D721Med (cell line): Measurements from ENCODE around the gene SCN8A.
A peak's percentile ranks its signal among the peaks of the same experiment; 100 is the strongest.

Source experiments
- DNase-seq: peaks from one replicate; pipeline ENCODE4 v3.0.0; 2011; ENCODE audit warnings: low spot score; ENCODE audit not compliant: insufficient read length
- FAIRE-seq: peaks from 2 replicates; lab custom pipeline; 2011; peaks lifted over from hg19 to GRCh38; lab: Jason Lieb, UNC
- TF ChIP-seq, protein P1 (sequence below): IDR thresholded peaks from 2 replicates; pipeline ENCODE4 v1.5.1; 2012; ENCODE audit warnings: mild to moderate bottlenecking, control low read depth; ENCODE audit not compliant: insufficient read depth; ENCODE audit errors: missing control alignments

SCN8A gene

GRCh38 chr12:51589060-51589459 is 2.0 kb upstream of the SCN8A start:
- DNase-seq: no peak
- no peak for FAIRE-seq
- TF ChIP-seq, protein P1, sequence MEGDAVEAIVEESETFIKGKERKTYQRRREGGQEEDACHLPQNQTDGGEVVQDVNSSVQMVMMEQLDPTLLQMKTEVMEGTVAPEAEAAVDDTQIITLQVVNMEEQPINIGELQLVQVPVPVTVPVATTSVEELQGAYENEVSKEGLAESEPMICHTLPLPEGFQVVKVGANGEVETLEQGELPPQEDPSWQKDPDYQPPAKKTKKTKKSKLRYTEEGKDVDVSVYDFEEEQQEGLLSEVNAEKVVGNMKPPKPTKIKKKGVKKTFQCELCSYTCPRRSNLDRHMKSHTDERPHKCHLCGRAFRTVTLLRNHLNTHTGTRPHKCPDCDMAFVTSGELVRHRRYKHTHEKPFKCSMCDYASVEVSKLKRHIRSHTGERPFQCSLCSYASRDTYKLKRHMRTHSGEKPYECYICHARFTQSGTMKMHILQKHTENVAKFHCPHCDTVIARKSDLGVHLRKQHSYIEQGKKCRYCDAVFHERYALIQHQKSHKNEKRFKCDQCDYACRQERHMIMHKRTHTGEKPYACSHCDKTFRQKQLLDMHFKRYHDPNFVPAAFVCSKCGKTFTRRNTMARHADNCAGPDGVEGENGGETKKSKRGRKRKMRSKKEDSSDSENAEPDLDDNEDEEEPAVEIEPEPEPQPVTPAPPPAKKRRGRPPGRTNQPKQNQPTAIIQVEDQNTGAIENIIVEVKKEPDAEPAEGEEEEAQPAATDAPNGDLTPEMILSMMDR: no peak

DNA sequence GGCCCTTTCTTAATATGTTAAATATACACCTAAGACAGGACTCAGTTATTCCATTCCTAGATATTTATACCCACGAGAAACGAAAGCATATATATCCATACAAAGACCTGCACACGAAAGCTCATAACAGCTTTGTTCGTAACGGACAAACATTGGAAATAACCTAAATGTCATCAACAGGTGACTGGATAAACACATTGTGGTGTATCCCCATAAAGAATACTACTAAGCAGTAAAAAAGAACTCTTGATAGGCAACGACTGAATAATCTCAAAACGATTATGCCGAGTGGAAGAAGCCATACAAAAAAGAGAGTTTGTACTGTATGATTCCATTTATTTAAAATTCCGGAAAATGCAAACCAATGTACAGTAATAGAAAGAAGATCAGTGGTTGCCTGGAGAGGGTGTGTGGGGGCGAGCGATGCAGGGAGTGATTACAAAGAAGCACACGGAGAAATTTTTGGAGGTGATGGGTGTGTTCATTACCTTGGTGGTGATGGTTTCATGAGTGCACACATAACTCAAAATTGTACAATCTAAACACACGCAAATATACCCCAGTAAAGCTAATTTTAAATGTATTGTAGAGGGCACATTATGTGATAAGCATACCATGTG is 1.4 kb upstream of the SCN8A start:
- no peak for DNase-seq
- no peak for FAIRE-seq
- TF ChIP-seq, protein P1: no peak

DNA sequence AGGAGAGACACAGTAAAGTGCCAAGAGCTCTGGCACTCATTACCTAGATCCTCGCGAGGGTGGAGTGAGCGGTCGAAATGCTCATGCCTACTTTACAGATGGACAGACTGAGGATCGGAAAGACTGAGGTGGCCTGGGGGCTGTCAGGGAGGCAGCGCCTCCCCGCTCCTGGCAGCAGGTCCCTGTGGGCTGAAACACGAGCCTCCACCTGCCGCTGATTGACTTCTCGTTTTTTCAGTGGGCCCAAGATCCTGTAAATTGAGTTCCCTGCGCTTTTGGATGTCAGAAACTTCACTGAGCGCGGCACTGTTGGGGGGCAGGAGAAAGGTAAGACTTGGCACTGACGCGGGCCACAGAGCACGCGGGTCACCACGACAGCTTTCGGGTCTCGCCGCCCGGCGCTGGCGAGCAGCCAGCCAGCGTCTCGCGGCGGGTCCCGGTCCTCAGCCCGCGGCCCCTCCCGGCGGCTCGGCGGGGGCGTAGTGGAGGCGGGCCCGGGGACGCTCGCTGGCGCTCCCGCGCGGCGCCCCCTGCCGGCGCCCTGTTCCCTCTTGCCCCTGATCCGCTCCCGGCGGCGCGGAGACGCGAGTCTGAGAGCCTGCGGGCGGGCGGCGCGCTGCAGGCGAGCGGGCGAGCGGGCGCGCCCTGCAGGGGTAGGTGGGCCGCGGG is 552 bp upstream of the SCN8A start:
- TF ChIP-seq, protein P1: peak; percentile 60
- DNase-seq: peak; percentile 56
- no peak for FAIRE-seq

- TF ChIP-seq, protein P1: no peak
- DNase-seq (no peak), FAIRE-seq (no peak)
These were observed 1.1 kb downstream of the SCN8A start for GRCh38 chr12:51592034-51592705.

DNA sequence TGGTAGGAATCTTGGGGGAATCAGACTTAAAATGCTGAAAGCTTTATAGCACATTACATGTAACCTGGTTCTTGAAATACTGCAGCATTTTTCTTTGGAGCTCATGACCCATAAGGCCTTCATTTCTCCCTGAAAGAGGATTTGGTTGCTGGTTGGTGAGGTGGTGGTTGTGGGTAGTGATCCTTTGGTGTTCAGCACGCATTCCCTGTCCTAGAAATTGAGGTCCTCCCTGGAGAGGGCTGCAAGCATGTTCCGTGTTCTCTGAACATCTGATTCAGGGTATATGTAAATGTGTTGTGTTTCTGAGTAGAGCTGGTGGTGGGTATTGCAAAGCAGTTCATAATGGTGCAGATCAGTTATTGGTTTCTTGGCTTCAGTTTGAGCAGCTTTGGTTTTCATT is 2.0 kb downstream of the SCN8A start:
- TF ChIP-seq, protein P1: no peak
- DNase-seq: no peak
- FAIRE-seq: no peak

DNA sequence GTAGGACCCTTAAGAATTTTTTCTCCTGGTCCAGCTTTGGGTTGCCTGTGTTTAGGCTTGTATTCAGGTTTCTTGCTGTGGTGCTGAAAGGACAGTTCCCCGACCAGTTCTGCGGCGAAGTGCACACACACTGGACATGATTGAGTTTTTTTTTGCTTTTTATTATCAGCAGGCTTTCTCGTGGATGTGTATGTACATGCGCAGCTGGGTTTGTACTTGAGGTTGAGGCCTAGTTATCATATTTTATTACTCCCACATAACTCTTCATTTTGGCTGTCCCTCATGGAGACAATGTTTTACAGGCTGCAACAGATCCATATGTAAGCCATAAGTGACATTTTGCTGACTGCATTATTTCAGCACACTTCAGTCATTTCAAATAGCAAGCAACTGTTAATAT is 2.5 kb downstream of the SCN8A start:
- DNase-seq (no peak), FAIRE-seq (no peak)
- TF ChIP-seq, protein P1: no peak

DNA sequence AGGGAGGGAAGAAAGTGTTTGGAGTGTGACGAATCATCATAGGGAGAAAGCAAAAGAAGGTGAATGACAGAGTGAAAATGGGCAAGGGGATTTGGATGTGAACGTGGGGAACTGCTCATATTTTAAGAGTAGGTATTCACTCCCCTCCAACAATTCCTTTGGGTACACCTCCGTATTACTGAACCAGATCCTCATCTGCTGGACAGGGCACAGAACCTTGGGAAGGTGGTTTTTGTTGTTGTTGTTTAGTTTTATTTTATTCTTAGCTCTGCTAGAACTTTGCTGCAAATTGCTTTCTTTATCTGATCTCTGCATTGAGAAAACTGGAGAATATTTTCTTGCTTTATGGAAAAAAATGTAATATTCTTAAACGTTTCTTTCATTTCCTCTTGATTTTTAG is 7.1 kb downstream of the SCN8A start:
- TF ChIP-seq, protein P1: no peak
- FAIRE-seq: no peak
- DNase-seq: no peak
